ENCODE data around the gene NSMCE4A.

DNA sequence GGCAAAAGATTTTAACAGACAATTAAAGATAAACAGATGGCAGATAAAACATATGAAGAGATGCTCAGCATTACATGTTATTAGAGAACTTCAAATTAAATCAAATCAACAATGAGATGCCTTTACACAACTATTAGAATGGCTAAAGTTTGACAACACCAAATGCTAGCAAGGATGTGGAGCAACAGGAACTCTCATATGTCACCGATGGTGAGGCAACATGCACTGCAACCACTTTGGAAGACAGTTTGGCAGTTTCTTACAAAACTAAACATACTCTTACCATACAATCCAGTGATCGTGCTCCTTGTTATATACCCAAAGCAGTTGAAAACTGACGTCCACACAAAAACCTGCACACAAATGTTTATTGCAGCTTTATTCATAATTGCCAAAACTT, 33.5 kb downstream of the NSMCE4A start:
- TF ChIP-seq, protein P1, sequence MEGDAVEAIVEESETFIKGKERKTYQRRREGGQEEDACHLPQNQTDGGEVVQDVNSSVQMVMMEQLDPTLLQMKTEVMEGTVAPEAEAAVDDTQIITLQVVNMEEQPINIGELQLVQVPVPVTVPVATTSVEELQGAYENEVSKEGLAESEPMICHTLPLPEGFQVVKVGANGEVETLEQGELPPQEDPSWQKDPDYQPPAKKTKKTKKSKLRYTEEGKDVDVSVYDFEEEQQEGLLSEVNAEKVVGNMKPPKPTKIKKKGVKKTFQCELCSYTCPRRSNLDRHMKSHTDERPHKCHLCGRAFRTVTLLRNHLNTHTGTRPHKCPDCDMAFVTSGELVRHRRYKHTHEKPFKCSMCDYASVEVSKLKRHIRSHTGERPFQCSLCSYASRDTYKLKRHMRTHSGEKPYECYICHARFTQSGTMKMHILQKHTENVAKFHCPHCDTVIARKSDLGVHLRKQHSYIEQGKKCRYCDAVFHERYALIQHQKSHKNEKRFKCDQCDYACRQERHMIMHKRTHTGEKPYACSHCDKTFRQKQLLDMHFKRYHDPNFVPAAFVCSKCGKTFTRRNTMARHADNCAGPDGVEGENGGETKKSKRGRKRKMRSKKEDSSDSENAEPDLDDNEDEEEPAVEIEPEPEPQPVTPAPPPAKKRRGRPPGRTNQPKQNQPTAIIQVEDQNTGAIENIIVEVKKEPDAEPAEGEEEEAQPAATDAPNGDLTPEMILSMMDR (IDR thresholded peaks at IDR 0.05; ENCODE audit: insufficient read depth, low read depth, low read length): no peak
- no peak for TF ChIP-seq EZH2 (IDR thresholded peaks at IDR 0.05; ENCODE audit: insufficient read depth, low read length)

Measured in astrocyte (in vitro differentiated cells and primary cell).